NCI-H226 (cell line): ENCODE data around the gene MFAP4.

ENCODE experiments used
- DNase-seq: peaks from one replicate; pipeline ENCODE4 v3.0.0-alpha.2; 2015

MFAP4 gene

GRCh38 chr17:19386974-19387920 is at the start of gene MFAP4:
TSS of gene MFAP4 (minus strand) at chr17:19387190. CDS start at chr17:19387155, 35 bp downstream.
- DNase-seq = no peak

- DNase-seq = no peak
These were observed 46.8 kb upstream of the MFAP4 start for GRCh38 chr17:19433727-19434340.

GRCh38 chr17:19433255-19433654 is 46.3 kb upstream of the MFAP4 start:
- DNase-seq = no peak

GRCh38 chr17:19431691-19432090 is 44.7 kb upstream of the MFAP4 start:
- DNase-seq = no peak

GRCh38 chr17:19426631-19427030 is 39.6 kb upstream of the MFAP4 start:
- no peak for DNase-seq

GRCh38 chr17:19424934-19425868 is 38.2 kb upstream of the MFAP4 start:
- no peak for DNase-seq

GRCh38 chr17:19421926-19422325 is 34.9 kb upstream of the MFAP4 start:
- DNase-seq = no peak

GRCh38 chr17:19421219-19421618 is 34.2 kb upstream of the MFAP4 start:
- DNase-seq = no peak

- DNase-seq = no peak
These were observed 31.4 kb upstream of the MFAP4 start for GRCh38 chr17:19418251-19418992.

- no peak for DNase-seq
These were observed 30.6 kb upstream of the MFAP4 start for GRCh38 chr17:19417611-19418010.

- no peak for DNase-seq
These were observed 29.1 kb upstream of the MFAP4 start for GRCh38 chr17:19415806-19416775.

- DNase-seq = no peak
These were observed 28.3 kb upstream of the MFAP4 start for GRCh38 chr17:19415311-19415710.

- DNase-seq = no peak
These were observed 27.6 kb upstream of the MFAP4 start for GRCh38 chr17:19414396-19415280.

GRCh38 chr17:19413761-19414160 is 26.8 kb upstream of the MFAP4 start:
- DNase-seq = no peak

- no peak for DNase-seq
These were observed 26.0 kb upstream of the MFAP4 start for GRCh38 chr17:19412984-19413383.

- no peak for DNase-seq
These were observed 25.5 kb upstream of the MFAP4 start for GRCh38 chr17:19412510-19412909.

GRCh38 chr17:19411631-19412030 is 24.6 kb upstream of the MFAP4 start:
- no peak for DNase-seq

- peak; percentile 63 for DNase-seq
These were observed 24.1 kb upstream of the MFAP4 start, which contains the start of gene RNF112 for GRCh38 chr17:19410875-19411620. TSS of gene RNF112 (plus strand) at chr17:19411232. CDS start at chr17:19411409, 177 bp downstream.

GRCh38 chr17:19410091-19410490 is 23.1 kb upstream of the MFAP4 start:
- DNase-seq = no peak
